Psoas muscle (tissue), 8 donors: ENCODE measurements around the gene TXLNG. TPM values are rescaled to one million over a fixed set of nuclear protein-coding genes. Genes with fewer than 3 reads are reported as not detected.
A peak's percentile ranks its signal among the peaks of the same experiment; 100 is the strongest.

Experiments
- ATAC-seq, 4 donors: fragments of 200-7000 bp; cut with Tn5 transposase; one replicate each; pipeline ENCODE4 v1.9.1; 2020; ENCODE audit warnings: moderate library complexity in 3 of 4, mild to moderate bottlenecking in 2 of 4
- DNase-seq, 2 donors: peaks; one replicate each; pipeline ENCODE4 v3.0.0-alpha.2; 2020
- H3K27ac ChIP-seq: fragments of 200-600 bp; one replicate; pipeline ENCODE4 v1.8.0; 2022
- H3K27me3 ChIP-seq, 3 donors: fragments of 200-600 bp in 1 of 3; one replicate each; pipeline versions ENCODE4 v1.6.1 to v1.8.0; 2013 to 2022; ENCODE audit warnings: low read length in 2 of 3, mild to moderate bottlenecking in 2 of 3, moderate library complexity in 1 of 3; ENCODE audit not compliant: insufficient read depth in 3 of 3
- H3K36me3 ChIP-seq, 2 donors: fragments of 200-600 bp in 1 of 2; one replicate each; pipeline versions ENCODE4 v1.6.1 to v1.8.0; 2013 to 2022; ENCODE audit warnings: low read depth in 1 of 2, mild to moderate bottlenecking in 1 of 2, moderate library complexity in 1 of 2; ENCODE audit not compliant: insufficient read depth in 1 of 2
- H3K4me1 ChIP-seq: fragments of 200-600 bp; one replicate; pipeline ENCODE4 v1.8.0; 2022
- H3K4me3 ChIP-seq: fragments of 200-600 bp; one replicate; pipeline ENCODE4 v1.8.0; 2022; ENCODE audit warnings: mild to moderate bottlenecking
- H3K9me3 ChIP-seq: fragments of 200-600 bp; one replicate; pipeline ENCODE4 v1.8.0; 2022
- CTCF ChIP-seq: fragments of 200-600 bp; IDR thresholded peaks from one replicate; pipeline ENCODE4 v1.8.0; 2022; ENCODE audit warnings: antibody characterized with exemption
- WGBS, 3 donors: extraction: QIAGEN DNeasy Blood & Tissue Kit; methylation state at CpG; one replicate each; pipeline versions ENCODE4 v1.1.6 to v1.1.7; 2013; 5-methylcytosine and 5-hydroxymethylcytosine counted together
- intact Hi-C, 2 donors: fragments of 100-400 bp; cut with DNase I; formaldehyde crosslinking; loops; one replicate each; pipeline versions ENCODE4 v1.11.0 to v1.14.2; 2022
- polyA plus RNA-seq, 3 donors: library from polyadenylated mRNA; stranded (reverse); fragments of 200-250 nt; gene quantifications; one replicate each; pipeline ENCODE4 v1.2.3, GENCODE V29; 2013
- total RNA-seq, 4 donors: library from RNA; stranded (reverse); fragmentation: NEBNext Ultra II Directional in 2 of 4; extraction: Animal tissue kit (Norgen Biotek cat#: 25700) in 2 of 4; gene quantifications; one replicate each; pipeline versions ENCODE4 v1.2.1 to v1.2.4, GENCODE V29; 2021 to 2023
- donor health status: healthy with polysubstance abuse.
- donor health status: DM: no; HTN: no; CAD: no; lungs with moderate emphysema.
- donor health status: Bipolar disorder and iron deficiency.
- donor health status: healthy.
- donor health status: DM: yes; HTN: yes; CAD: no.
- donor health status: DM: no; HTN: no; CAD: no.
- donor health status: DM: no; HTN: no; CAD: no.
- donor health status: DM: yes; HTN: yes; CAD: no.

Gene TXLNG
- total and polyA plus RNA-seq, 7 donors = 5.6 to 10.1 (median 8.1) TPM

- TF ChIP-seq CTCF = peak; percentile 20
- H3K27me3 ChIP-seq = no peaks in the 10 kb centered on the region
- ATAC-seq = peak in 3 of 4 donors; percentile 28 to 53 (median 36)
- no peak overlapping the region for H3K4me3 ChIP-seq
- H3K27ac ChIP-seq = no peak overlapping the region
- peaks cover under 1 to 62% of the 10 kb centered on the region in 2 donors for H3K36me3 ChIP-seq
- DNase-seq = peak; percentile 37 to 59
- H3K4me1 ChIP-seq = peaks cover 14% of the 10 kb centered on the region
- WGBS, 3 donors = 73 to 86% (median 74%) methylated on average over 8 to 9 of the region's 9 CpGs
- no peaks in the 10 kb centered on the region for H3K9me3 ChIP-seq
- intact Hi-C loops = loop anchor here in 1 of 2 donors (5.0 kb wide), 1 partner anchor 36 kb away; the partner anchor contains the start of gene RBBP7
Measured at GRCh38 chrX:16836371-16836770, 50.1 kb downstream of the TXLNG start.

- ATAC-seq (peak; percentile 81 to 93 (median 85)), DNase-seq (peak; percentile 26 to 71)
- Histone ChIP-seq H3K27me3 (no peaks in the 10 kb centered on the region), H3K4me1 (peaks cover 14% of the 10 kb centered on the region), H3K4me3 (no peak overlapping the region), H3K36me3 (peaks cover 3 to 65% of the 10 kb centered on the region in 2 donors), H3K9me3 (no peaks in the 10 kb centered on the region), H3K27ac (peak overlapping the region; percentile 74)
- no peak for TF ChIP-seq CTCF
- WGBS, 3 donors = 26 to 42% (median 37%) methylated on average over 11 of the region's 11 CpGs
- intact Hi-C loops = loop anchor here in 1 of 2 donors (5.0 kb wide), 1 partner anchor 34 kb away; the partner anchor contains the start of gene RBBP7
Measured at GRCh38 chrX:16838202-16839066, 52.2 kb downstream of the TXLNG start.

- intact Hi-C loops = loop anchor here in 1 of 2 donors (5.0 kb wide), 1 partner anchor 33 kb away; the partner anchor contains the start of gene RBBP7
- Histone ChIP-seq H3K27ac (peak overlapping the region; percentile 74), H3K9me3 (no peaks in the 10 kb centered on the region), H3K36me3 (peaks cover 3 to 65% of the 10 kb centered on the region in 2 donors), H3K27me3 (no peaks in the 10 kb centered on the region), H3K4me3 (no peak overlapping the region), H3K4me1 (peaks cover 14% of the 10 kb centered on the region)
- no peak for DNase-seq
- 44 to 71% (median 57%) methylated on average over 5 of the region's 5 CpGs for WGBS, 3 donors
- no peak for ATAC-seq
- no peak for TF ChIP-seq CTCF
Measured at GRCh38 chrX:16839219-16839851, 53.1 kb downstream of the TXLNG start.

- Histone ChIP-seq H3K4me1 (peaks cover 14% of the 10 kb centered on the region), H3K9me3 (no peaks in the 10 kb centered on the region), H3K4me3 (no peak overlapping the region), H3K36me3 (peaks cover 3 to 65% of the 10 kb centered on the region in 2 donors), H3K27me3 (no peaks in the 10 kb centered on the region), H3K27ac (peak overlapping the region; percentile 74)
- DNase-seq (peak in 1 of 2 donors; percentile 20), ATAC-seq (peak in 2 of 4 donors; percentile 37 to 45)
- WGBS, 3 donors = 77 to 82% (median 81%) methylated on average over 14 of the region's 14 CpGs
- no peak for TF ChIP-seq CTCF
- intact Hi-C loops = loop anchor here in 1 of 2 donors (5.0 kb wide), 1 partner anchor 32 kb away; the partner anchor contains the start of gene RBBP7
Measured at GRCh38 chrX:16839852-16840460, 53.7 kb downstream of the TXLNG start.
